HG02571 (cell line): ENCODE measurements around the gene PARD3.

Experiments used
- ATAC-seq: cut with Tn5 transposase; IDR thresholded peaks from one replicate; pipeline ENCODE4 v1.9.1; 2021; ENCODE audit warnings: mild to moderate bottlenecking, moderate library complexity; ENCODE audit not compliant: unreplicated experiment

PARD3 gene

DNA sequence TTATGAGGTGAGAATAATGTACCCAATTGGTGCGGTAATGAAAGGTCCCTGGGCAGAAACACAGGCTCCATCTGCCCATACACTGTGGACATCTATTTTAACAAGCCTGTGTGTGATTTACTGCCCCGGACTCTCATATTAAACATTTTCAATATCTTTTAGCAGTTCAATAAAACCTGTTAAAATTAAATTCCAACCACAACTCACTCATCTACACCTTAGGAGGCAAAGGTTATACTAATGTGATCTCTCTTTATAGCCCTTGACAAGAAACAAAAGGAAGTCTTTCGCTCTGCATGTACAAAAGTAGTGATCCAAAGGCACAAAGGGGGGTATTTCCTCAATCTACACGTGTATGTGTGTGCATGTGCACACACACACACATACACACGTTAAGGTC, 186.0 kb downstream of the PARD3 start:
- no peak for ATAC-seq

DNA sequence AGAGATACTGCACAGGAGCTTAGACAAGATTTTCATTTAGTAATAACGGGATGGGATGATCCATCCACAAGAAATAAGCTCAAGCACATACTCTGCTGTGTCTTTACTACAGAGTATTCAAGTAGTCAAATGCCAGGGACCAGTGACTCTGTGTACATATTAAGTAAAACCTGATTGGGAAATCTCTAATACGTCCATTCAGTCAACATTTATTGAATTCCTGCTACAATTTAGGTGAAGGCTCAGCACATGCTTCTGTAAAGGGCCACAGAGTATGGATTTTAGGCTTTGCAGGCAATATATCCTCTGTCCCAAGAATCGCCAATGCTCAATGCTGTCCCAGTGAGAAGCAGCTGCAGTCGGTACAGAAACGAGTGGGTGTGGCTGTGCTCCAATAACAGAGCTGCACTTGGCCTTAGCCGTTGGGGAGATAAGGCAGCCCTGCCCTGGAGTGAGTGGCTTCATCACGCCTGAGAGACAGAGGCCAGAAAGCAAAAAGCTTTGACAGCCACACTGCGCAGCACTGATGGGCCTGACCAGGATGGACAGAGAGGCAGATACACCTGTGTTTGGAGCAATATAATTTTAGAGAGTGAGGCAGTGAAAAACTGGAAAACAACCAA, 186.8 kb downstream of the PARD3 start:
- no peak for ATAC-seq

DNA sequence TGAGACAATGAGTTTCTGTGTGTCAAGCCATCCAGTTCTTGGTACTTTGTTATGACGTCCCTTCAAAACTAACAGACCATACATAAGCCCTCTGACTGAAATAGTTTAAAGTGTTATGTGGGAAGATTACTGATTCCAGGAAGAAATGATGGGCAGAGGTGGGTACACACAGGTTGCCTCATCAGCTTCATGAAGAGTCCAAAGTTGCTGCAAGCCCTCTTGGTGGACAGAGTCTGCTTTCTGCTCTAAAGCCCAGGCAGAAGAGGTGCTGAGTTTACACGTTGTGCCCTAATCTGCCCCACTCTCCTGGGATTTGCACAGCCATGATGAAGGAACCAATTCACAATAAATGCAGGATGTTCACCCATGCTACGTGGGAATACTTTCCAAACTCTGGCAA, 187.4 kb downstream of the PARD3 start:
- no peak for ATAC-seq

DNA sequence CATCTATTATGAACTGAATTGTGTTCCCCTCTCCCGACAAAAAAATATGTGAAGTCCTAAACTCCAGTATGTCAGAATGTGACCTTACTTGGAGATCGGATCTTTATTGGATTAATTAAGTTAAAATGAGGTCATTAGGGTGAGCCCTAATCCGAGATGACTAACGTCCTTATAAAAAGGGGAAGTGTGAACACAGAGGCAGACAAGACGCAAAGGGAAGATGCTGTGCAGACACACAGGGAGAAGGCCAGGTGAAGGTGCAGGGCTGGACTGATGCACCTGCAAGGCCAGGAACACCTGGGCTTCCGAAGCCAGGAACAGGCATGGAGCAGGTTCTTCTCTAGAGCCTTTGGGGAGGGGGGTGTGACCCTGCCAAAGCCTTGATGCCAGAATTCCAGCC, 187.8 kb downstream of the PARD3 start:
- ATAC-seq = no peak

DNA sequence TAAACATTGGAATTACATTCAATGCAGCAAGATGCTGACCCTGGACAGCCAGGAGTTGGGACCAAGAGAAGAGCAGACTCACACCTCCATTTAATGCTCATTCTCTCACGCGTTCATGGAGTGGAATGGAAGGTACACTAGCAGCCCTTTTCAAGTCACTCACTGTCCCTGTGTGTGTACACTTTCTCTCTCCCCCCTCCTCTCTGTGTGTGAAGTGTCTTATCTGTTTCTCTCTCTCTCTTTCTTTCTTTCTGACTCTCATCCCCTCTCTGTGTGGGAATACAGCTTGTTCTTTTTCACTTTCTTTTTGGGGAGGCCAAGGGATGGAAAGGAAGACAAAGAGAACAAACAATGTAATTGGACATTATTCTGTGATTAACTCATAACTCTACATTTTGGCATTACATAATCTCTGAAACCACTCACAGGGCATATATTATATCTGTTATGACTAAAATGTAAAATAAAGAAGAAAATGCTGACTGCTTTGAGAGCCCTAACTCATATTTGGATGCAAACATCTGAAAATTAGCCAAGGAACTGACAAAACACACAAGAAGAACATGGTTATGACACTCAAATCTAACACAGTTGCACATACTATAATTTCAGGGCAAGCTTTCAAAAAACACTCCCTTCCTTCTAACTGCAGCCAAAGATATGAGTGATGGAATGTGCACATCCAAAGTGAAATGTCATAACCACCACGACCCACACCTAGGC, 188.8 kb downstream of the PARD3 start:
- no peak for ATAC-seq

DNA sequence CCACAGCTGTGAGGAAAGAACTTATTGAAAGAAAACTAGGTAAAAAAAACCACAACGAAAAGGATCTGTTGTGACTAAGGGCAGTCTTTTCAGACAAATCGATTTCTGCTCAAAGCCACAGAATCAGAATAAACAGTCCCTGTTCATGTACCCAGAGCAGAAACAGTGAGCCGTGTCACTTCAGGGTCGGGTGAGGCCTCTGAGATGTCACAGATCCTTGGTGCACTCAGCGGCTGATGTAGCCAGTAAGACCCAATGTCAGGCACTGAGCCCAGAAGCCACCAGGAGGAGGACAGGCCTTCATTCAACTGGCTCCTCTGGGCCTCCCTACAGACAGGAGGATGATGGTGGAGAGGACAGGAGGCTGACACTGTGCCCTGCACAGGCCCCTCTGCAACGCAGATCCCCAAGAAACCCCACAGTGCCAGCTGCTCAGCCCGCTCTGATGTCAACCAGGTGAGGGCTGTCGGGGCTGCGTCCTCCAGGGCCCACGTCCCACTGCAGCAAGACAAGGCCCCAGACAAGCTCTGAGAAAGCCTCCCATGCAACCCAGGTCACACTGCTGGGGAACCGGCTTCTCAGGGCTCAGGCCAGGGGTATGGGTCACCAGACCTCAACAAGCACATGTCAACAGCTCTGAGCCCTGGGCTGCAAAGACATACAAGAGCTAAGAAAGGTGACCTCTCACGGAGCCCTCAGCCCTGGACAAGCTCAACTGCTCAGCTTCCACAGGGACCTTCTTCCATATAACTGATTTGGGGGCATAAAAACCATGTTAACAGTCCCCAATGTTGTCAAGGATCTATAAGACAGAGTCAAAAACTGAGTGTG, 190.6 kb downstream of the PARD3 start:
- ATAC-seq = no peak

DNA sequence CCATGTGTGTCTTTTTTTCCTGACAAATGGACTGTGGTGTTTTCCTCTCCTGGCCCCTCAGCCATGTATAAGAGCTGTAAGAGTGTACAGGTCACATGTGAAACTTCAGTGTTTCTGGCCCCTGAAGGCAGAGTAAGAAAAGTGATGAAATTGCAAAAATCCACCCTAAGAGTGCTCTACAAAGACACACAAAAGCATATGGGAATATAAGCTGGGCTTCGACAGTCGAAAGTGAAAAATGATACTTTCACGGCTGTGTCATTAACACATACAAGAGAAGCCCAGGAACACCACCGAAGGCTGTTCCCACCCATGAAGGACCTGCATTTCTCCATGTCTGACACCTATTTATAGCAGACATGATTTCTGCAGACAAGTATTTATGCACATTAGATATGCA, 192.2 kb downstream of the PARD3 start:
- ATAC-seq = no peak

DNA sequence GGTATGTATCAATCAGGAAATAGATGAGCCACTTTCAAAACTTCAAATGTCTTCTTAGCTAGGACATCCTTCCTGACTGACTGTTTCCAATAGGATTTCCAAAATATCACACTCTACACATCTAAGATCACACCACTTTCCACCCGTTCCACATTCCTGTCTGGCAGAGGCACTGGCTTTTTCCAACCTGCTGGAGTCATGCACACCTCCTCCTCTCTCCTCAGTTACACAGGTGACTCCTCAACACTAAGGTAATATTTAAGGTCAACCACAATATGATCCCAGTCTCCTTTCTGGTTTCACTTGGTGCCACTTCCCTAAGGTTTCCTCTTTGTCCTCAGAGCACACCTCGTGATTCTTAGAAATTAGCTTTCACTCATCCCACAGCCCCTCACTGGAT, 196.5 kb downstream of the PARD3 start:
- no peak for ATAC-seq

DNA sequence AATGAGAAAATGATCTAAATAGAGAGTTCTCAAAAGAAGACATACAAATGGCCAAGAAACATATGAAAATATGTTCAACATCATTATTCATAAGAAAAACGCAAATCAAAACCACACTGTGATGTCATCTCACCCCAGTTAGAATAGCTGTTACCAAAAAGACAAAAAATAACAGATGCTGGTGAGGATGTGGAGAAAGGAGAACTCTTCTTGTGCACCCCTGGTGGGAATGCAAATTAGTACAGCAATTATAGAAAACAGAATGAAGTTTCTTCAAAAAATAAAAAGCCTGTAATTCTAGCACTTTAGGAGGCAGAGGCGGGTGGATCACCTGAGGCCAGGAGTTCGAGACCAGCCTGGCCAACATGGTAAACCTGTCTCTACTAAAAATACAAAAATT, 199.3 kb downstream of the PARD3 start:
- no peak for ATAC-seq

DNA sequence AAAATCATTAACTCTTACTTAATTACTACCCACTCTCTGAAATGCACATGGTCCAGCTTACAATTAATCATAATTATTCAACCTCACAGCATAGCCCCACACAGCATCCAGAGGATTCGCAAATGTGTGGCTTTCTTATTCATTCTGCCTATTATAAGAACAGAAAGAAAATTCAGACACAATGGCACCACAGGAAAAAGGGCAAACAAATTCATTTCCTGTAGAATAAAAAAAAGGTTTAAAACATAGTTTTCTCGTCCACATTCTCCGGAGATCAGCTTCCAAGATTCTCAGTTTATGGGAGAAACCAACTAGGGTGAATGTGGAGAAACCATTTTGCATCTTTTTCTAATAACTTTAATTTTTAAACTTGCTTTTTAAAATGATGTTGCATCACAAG, 201.6 kb downstream of the PARD3 start:
- no peak for ATAC-seq

DNA sequence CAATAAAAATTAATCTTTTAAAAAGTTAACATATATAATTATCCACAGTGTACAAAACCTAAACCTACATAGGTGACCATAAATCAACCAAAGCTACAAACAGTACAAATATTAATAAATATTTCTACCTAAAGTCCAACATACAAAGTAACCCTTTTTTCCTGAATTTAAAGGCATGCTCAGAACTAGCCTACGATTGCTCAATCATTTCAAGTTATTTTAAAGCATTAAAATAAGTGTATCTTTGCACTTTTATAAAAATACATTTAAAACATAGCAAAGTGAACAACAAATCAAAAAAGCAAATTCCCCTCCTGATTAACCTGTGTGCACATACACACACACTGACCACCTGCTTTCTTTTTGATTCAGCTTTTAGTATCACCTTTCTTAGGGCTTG, 202.2 kb downstream of the PARD3 start:
- ATAC-seq = no peak

DNA sequence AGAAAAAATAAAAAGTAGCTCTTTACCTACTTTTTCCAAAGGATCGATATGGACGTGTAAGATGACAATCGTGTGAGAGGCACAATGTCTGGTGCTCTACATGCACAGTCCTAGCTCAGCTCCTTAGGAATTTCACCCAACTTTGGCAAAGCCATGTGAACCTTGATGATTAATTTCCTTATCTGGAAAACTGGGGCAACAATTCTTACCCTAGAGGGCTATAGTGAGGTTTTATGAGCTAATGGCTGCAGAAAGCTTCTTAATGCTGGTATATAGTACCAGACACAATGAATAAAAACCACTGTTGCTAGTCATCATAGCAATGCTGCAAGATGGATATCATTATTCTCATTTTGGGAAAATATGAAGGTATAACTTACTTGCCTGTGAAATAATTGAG, 202.7 kb downstream of the PARD3 start:
- ATAC-seq = no peak

DNA sequence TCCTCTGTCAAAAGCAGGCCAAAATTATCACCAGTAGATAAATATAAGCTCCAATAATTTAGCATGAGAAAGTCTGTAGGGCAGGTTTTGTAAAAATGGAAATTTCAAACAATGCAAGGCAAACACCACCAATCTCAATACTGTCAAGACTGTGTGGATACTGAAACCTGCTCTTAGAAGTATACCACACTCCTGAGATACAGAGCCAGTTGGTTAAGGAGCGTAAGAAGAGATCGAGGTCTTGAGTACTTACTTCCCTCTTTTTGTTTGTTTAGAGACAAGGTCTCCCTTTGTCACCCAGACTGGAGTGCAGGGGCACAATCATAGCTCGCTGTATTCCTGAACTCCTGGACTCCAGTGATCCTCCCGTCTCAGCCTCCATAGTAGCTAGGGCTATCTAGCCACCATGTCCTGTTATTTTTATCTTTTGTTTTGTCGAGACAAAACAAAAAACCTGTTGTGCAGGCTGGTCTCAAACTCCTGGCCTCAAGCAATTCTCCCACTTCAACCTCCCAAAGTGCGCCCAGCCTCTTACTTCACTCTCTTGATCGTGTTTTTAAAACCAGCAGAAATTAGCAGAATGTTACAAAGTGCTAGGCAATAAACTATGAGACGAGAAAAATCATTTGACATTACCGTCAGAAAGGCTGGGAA, 205.7 kb downstream of the PARD3 start:
- no peak for ATAC-seq

DNA sequence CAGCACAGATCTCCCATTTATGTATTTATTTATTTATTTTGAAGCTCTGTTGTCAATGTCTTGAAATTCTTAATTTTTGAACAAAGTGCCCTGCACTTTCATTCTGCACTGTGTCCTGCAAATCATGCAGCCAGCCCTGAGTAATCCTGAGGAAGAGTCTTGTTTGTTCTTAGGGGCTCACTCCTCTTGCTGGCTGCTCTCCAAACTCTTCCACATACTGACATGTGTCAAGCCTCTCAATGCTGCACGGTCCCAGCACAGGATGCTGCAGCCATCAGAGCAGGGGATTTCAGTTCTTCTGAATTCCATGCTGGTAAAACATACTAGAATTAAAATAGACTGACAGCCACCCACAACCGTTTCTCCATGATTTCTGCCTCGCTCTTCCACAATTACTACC, 207.2 kb downstream of the PARD3 start:
- no peak for ATAC-seq

DNA sequence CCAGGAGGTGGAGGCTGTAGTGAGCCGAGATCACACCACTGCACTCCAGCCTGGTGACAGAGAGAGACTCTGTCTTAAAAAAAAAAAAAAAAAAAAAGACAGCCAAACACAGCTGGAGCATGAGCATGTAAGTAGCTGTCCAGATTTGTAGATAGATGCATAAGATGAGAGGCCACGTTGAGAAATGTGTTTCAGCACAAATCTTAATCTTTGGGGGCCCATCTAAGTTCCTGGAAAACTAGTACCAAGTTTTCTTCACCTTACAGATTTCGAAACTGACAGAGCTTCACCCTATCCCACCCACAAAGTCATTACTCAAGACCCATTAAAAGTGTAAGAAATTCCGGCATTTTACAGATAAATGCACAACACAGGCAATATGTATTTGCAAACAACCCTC, 208.2 kb downstream of the PARD3 start:
- no peak for ATAC-seq

DNA sequence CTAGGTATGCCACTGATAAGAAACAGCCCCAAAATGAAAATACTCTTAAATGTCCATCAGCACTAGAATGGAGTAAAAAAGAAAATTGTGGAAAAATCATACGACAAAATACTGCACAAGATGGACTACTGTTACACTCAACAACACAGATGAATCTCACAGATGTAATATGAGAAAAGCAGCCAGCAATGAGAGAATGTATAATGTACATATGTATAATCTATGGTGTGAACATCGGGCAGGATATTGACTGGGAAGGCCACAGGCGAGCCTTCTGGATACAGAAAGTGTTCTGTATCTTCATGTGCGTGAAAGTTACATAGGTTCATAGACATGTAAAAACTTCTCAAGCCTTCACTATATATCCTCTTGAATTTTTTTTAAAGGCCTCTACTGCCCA, 212.6 kb downstream of the PARD3 start:
- ATAC-seq = no peak

DNA sequence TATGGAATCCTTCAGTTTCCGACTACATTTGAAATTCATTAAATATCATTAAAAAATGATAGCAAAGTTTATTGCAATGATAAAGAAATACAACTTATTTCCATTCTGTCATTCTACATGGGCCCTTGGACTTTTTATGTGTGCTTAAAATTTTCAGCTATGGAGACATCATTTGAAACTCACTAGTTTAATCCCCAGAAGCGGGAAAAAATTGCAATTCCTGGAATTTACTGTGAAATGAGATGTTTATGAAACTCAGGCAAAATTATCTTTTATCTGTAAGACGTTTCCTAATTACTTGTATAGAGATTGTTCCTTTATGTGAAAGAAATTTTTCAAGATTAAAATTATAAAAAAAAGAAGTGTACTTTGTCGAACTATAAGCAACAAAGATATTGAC, 213.4 kb downstream of the PARD3 start:
- ATAC-seq = no peak

DNA sequence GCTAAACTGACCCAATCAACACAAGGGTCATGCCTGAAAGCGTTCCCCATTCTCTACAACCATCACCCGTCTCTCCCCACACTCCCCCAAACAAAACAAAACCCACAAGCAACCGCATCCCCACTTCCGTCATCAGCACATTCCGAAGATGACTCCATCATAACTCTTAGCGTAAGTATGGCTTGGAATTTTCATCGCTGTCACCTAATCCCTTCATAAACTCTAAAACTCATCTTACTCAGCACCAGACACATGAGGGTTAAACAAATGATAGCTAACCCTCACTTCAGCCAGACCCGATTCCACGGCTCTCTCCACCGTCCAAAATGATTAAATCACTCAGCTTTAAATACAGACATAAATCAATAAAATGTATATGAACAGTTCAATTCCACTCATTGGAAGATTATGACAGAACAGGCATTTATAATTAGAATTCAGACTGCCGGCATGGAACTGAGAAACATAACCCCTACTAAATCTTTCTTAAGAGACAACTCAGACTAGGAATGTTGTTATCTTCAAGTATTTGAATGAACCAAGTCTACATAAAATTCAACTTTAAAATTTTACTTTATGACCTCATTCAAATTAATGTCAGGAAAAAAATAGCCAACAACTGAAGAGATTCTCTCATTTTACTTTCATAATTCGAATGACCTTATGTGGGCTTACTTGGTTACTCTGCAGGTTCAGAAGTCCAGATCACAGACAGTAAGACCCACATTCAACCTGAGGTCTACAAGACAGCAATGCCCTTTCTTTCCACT, 215.9 kb downstream of the PARD3 start:
- ATAC-seq = no peak

DNA sequence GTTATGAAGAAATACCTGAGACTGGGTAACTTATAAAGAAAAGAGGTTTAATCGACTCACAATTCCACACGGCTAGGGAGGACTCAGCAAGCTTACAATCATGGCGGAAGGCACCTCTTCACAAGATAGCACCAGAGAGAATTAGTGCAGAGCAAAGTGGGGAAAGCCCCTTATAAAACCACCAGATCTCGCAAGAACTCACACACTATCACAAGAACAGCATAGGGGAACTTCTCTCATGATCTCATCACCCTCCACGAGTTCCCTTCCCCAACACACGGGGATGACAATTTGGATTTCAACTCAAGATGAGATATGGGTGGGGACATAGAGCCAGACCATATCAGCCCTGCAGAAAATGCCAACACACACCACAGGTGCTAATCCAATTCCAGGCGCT, 218.7 kb downstream of the PARD3 start:
- no peak for ATAC-seq

DNA sequence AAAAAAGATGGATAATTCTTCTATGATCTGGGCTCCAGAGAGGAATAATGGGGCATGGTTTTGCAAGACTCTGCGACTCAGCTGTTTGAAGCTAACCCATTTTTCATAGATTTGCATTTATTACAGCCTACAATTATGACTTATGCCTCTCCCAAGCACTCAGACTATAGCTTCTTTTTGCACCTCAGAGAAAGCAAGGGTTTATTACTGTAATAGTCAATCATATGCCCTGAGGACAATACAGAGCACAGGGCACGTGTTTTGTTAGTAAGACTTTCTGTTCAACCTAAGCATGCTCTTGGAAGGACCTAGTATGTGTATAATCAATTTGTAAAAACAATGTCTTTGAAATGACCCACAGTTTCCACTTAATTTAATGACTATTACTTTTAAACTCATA, 221.2 kb downstream of the PARD3 start:
- no peak for ATAC-seq

DNA sequence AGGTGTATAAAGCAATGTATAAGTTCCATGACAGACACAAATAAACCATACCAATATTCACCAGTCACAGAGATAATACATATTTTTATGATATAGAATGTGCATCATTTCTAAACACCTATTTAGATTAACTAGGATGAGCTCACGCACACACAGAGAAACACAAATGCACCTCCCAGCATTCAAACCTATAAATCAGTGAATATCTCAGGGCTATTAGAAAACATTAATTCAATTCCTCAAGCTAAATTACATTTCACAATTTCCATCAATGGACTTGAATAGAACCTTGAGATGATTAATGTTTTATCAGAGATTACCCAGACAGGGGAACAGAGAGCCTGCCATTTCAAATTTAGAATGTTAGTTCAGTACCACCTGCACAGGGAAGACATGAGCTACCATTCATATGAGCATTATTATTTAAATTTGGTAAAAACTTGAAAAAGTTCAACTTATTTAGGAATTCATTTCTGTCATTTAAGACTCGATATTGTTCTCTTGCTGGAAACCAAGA, 221.7 kb downstream of the PARD3 start:
- ATAC-seq = no peak
